NCI-H1436 treated with DMSO at 0.1 percent for 48 hours (cell line): ENCODE measurements around the gene TXNIP.
A peak's percentile ranks its signal among the peaks of the same experiment; 100 is the strongest.

Experiments used
- DNase-seq: peaks from one replicate; lab custom pipeline; 2025; lab: John Stamatoyannopoulos, UW

TXNIP gene

DNA sequence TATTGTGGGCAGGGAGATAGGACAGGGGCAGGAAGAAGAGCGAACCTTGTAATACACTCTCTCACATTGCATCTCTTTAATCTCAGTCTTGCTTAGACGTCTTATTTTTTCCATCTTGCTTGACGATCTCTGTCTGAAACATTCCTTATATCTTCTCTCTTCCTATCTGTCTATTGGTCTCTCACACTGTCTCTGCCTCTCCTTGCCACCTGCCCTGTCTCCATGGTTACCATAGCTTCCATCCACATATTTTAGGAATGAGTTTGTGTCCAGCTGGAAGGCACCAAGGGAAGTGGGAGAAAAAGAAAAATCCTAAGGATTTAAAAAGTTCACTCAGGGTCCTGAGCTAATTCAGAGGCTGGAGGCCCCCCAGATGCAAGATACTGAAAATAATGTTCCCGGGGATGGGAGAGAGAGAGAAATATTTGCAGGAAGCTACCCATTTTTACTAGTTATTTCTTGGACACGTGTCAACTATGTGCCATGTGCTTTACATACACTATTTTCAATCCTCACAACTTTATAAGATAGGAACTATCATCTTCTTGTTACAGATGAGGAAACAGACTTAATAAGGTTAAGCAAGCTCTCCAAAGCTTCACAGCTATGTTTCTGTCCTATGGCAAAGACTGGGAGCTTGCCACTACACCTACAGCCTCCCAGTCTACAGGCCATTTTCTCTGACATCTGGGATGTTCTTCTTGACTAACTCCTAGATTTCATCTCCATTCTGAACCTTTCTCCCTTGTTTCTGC is 32.9 kb downstream of the TXNIP start:
- no peak for DNase-seq

DNA sequence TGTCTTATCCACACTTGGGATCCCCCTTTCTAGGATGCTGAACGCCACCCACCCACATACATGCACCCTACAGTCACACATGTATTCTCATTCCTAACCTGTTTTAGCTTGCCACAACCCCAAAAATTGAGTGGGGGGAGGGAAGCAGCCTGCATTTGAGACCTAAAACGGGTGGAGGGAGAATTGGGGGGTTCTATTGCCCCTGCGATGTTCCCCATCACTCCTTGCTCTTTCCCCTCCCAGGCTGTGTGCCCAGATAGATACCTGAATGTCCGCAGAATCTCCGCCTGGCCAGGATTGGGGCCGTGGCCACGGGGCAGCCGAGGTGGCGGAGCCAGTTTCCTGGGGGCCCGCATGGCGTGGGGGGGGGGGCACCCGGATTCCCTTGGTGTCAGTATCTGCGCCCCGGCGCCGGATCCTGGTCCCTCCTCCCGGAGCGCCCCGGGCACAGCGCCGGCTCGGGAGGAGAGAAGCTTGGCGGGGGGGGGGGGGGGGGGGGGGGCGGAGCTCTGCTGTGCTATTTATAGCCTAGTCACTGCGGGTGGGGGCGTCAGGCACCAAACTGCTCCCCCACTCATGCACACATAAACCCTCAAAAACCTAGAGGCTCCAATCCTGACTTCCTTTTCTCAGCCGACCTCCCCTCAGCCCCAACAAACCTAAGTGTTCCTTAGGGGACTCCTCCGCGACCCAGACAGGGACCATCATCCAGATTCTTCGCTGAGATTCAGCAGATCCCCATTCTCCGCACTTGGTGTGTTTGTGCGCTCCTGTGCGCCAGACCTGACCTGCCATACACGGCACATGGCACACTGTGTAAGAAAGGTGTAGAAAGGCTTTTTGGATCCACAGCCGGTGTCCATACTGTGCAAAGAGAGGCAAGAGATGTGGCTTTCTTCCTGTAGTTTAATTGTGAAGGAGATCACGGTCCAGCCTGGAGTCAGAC is 33.9 kb downstream of the TXNIP start:
- DNase-seq, result no peak

DNA sequence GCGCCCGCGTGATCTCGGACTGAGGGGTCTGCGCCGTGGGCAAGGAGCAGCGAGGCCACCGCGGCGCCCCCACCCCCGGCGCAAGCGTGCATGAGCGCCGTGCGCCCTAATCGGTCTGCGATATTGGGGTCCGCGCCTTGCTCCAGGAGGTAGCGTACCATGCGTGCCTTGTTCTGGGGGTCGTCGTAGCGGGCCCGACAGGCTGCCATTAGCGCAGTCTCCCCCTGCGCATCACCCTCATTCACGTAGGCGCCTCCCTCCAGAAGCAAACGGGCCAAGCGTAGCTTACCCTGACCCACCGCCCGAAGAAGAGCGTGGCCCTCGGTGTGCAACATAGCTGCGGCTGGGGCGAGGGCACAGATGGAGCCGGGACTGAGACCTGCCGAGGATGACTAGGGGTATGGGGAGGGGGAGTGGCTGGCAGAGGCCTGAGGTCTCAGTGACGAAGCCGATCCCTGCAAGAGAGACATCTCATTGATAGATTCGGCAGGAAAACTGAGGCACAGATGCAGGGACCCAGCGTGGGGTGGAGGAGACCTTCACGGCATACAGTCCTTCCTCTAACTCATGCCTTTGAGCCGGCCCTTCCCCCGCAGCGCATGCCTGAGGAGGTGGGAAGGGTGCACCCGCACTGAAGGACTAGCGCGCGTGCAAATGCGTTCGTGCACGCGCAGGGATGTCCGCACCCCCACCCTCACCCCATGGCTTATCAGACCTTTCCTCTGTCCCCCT is 34.8 kb downstream of the TXNIP start:
- DNase-seq, result no peak

DNA sequence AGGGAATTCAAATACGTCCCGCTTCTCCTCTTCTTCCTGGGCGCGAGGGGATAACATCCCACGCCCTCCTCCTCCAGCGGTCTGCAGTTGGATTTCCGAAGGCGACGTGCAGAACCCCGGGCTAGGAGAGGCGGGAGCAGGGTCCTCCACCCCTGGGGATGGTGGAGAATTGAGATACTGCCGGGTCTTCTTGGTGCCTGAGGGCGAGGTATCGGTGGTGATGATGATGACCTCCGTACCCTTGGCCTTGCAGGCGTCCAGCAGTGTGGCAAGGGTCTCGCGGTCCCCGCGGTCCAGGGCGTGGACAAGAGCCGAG is 35.3 kb downstream of the TXNIP start:
- DNase-seq, result no peak

DNA sequence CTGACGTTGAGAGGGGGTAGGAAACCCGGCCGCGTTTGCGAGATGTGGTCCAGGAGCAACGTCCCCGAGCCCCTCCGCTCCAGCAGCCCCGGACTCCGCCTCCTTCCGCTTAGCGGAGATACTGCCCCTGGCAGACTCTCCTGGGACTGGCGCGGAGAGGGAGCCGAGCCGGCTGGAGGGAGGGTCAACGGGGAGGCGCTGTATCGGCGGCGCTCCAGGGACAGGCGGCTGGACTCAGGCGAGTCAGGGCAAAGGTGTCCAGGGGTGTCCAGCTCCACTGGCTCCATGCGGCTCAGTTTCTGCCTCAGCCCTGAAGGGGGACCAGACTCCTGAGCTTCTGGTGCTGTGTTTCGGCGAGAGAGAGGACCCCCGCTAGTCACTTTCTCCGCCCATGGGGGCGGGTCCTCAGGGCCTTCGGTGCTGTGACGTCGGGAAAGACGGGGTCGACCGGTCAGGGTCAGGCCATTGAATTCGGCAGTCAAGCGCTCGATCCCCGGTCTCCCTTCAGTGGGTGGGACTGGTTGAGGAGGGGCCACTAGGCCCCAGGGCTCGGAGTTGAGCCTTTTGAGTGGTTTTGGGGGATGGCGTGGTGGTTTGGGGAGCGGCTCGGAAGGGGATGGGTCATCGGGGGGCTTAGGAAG is 35.8 kb downstream of the TXNIP start:
- no peak for DNase-seq

DNA sequence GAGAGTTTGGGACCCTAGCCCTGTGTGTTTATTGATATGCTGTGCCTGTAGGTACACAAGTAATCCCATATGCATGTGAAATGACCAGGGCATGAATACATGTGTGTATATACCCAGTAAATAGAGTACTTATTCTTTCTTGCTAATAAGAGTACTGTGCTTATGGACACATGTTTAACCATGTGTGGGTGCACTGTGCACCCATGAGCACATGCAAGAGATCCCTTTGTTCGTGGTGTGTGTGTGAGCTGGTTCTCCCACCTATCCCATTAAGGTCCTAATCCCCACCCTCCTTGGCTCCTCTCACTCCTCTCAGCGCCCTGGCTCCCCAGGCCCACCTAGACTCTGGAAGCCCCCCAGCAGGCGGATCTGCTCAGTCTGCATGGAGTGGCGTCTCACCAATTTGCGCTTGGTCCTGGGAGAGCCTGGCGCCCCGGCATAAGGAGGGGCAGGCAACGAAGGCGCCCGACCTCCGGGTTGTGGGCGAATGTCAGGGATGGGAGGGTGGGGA is 36.4 kb downstream of the TXNIP start:
- DNase-seq, result no peak

DNA sequence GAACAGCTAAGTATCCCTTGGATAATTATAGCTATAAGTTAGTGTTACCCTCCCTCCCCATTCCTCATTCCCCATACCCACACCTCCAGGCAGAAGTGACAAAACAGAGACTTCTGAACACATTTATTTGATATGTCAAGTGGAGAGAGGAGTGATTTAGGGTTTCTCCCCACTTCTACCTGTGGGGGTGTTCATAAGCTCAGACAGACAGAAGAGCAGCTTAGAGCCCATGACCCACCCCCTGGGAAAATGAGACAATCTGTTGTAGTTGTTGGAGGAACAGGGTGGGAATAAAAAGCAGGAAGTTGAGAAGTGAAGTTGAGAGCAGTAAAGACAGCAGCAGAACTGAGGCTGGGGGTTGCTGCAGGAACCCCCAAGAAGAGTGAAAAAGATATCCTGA is 37.0 kb downstream of the TXNIP start:
- DNase-seq, result no peak

DNA sequence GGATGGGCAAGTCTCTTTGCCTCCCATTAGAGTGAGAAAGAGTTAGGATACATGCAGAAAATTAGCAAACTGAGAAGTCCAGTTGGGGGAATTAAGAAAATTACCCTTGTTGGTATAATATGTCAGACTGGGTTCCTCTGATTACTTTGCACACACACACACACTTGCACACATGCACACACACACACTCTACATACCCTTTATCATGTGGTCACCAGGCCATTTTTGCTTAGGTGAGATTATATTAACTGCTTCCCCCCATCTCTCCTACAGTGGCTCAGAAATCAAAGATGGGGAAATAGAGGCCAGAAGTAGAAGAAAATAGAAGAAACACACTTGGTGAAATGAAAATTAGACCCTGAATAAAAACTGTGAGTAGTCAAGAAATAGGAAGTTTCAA is 37.6 kb downstream of the TXNIP start:
- no peak for DNase-seq

DNA sequence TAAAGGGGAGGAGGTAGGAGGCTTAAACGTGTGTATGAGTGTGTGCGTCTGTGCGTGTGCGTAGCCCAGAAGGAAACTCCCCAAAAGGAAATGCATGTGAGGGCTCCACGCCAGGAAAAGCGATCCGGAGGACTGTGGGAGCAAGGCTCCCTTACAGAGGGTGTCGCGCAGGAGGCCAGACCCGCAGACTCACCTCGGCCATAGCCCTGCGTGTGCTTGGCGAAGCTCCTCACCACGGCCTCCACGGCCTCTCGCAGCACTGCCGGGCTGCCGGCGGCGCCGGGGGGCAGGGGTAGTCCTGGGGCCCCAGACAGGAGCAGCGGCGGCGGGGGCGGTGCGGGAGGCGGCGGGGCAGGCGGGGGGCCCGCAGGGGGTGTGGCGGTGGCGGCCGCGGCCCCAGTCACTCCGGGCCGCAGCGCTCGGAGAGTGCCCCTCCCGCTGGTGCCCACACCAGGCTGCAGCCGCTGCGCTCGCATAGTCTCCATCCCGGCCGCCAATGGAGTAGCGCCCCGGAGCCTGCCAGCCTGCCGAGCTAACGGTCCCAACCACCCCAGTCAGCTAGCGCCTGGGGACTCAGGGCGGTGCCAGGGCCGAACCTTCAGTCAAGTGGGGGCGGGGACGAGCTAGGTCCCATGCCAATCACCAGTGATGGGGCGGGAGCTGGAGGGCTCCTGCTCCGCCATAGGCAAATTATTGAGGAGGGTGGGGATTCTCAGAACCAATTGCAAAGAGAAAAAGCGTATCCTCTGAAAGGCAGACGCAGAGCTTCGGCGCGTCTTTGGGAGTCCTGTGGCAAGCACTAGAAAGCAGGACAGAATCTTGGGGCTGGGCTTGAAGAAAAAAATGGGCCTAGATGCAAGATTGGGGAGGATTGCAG is 38.7 kb downstream of the TXNIP start, which contains the start of gene LIX1L:
TSS of gene LIX1L (minus strand) at position 575 of the 877 bp plus-strand sequence. CDS start at position 485, 90 bp downstream.
- DNase-seq, result peak; percentile 86

DNA sequence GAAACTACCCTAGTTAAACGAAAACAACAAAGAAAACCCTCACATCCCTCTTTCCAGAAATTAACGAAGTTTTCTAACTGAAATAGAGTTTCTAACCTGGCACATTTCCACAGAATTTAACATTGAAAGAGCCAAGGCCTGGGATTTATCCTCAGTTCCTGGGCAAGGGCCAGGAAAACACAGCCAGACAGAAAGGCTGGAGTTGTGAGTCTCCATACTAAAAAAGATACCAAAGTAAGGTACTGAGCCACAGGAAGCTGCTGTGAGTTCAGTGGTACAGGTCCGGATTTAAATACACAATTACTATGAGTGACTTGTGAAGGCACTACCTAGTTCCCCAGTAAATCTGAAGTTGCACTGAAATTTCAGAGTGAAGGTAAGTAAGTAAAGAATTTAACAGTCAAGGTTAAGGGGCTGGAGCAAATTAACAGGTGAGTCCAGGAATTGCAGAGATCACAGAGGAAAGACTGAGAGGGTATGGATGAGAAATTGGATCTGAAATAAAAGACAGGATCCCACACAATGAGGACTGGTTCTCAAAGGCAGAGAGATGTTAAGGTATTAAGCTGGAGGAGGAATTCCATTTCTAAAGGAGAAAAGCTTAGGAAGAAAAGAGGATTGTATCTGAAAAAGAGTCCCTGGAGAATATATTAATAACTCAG is 39.5 kb downstream of the TXNIP start:
- no peak for DNase-seq

DNA sequence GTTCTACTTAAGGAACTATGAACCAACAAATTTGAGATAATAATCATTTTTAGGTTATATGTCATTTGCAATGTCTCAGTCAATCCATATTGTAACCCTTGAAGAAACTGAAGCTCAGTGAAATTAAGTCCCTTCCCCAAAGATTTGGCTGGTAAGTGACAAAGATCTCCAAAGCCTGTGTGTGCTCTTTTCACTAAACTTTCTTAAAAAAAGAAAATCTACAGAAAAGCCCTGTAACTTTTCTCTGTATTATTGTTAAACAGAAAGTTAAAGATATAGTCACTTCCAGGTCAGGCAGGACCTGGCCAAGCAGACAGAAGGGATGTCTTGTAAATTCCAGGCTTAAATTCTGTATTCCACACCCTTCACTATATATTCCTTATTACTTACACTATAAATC is 40.0 kb downstream of the TXNIP start:
- DNase-seq, result no peak

DNA sequence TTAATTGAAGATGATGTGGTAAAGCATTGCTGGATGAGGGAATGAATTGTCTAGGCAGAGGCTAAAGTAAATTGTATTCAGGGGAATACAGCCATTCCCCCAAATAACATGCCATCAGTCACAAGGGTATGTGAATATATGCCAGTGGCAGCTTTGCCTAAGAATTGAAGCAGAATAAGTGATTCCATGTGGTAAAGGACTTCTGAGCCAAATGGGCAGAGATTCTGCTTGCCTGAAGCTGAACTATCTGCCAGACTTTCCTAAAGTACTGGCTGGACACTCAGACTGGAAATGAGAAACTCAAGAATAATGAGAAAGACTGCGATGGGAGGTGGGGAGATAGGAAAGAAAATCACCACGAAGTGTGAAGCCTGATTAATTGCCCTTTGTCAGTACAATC is 40.9 kb downstream of the TXNIP start:
- no peak for DNase-seq

DNA sequence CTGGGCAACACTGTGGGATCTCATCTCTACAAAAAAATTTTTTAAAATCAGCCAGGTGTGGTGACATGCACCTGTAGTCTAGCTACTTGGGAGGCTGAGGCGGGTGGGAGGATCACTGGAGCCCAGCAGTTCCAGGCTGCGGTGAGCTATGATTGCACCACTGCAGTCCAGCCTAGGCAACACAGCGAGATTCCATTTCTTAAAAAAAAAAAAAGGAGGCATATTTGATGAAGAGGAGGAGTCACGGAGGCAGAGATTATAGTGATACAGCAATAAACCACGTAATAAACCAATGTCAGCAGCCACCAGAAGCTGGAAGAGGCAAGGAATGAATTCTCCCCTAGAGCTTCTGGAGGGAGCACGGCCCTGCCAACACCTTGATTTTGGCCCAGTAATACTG is 42.5 kb downstream of the TXNIP start:
- no peak for DNase-seq

DNA sequence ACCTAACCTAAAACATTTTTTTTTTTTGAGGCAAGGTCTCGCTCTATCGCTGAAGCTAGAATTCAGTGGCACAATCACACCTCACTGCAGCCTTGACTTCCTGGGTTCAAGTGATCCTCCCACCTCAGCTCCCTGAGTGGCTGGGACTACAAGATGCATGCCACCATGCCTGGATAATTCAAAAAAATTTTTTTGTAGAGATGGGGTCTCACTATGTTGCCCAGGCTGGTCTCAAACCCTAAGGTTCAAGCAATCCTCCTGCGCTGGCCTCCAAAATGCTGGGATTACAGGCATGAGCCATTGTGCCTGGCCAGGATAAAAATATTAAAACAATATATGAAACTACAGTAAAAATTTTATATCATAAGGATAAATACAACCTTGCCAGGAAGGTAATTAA is 43.5 kb downstream of the TXNIP start:
- DNase-seq, result no peak

DNA sequence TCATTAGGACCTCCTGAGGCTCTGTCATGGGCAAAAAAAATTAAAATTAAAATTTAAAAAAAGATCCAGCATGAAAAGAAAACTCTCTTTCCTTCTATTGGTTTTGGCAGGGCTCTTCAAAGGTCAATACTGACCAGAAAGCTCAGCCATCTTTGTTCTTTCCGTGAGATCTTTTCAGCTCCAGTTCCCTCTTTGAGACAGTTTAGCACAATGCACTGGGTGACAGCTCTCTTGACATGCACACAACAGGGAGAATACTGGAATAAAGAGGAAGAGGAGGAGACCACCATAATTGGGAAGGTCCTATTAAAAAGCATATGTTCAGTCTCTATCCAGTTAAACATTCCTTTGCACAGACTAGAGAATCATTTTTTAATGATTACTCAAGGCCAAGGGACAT is 44.9 kb downstream of the TXNIP start:
- no peak for DNase-seq

DNA sequence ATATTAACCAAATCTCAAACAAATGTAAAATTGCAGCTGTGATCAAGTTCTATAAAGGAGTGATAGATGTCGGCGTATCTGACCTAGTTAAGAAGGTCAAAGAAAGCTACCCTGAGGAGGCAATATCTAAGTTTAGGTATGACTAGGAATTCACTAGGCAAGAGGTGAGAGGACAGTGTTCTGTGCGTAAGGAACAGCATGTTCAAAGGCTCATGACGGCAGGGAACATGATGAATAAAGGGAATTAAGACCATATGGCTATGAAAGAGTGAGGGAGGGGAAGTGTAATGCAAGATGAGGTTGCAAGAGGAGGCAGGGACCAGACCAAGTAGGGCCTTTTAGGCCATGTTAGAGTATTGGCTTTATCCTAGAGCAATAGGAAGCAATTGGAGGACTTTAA is 47.2 kb downstream of the TXNIP start:
- DNase-seq, result no peak

DNA sequence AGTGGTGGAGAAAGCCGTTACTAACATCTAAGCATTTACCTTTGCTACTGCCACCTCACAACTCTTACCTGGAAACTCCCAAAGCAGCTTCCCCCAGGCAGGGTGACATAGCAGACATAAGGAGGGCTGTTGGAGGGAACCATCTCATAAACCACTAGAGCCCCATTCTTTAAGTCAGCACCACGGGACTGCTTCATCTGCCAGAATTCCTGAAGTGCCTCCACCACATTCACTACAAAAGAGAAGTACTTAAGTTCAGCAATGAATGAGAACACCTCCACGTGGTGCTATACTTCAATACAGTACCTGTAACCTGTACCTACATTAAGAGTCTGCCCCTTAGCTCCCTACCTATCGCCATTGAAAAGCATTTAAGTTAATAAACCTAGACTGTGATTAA is 48.8 kb downstream of the TXNIP start:
- DNase-seq, result no peak

DNA sequence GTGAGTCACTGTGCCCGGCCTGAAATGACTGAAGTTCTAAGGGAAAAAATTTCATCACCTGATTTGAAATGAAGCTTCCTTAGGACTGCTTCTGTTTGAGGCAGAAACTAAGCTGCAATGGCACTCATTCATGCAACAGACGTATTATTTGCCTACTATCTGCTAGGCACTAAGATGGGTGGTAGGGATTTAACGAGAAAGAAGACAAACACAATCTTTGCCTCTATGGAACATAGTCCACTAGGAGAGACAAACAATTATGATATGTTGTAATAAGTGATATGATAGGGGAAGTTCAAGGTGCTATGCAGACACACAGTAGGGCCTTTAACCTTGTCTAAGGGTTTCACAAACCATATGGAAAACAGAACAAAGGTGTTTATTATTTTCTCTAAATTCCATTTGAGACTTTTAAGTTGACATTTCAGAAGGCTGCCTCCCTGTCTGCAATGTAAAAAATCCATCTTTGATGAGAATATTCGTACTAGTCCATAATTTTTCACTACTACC is 49.8 kb downstream of the TXNIP start:
- no peak for DNase-seq

DNA sequence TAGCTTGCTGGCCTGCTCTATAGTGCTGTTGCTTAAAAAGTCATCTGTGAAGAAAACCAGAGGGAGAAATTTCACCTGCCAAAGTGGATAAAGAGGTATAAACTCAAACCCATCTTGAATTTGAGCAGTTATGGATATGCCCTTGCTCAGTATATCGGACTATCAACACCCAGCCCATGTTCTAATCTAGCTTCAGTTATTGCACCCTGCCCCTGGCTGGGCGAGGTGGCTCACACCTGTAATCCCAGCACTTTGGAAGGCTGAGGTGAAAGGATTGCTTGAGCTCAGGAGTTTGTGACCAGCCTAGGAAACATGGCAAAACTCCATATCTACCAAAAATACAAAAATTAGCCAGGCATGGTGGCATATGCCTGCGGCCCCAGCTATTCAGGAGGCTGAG is 51.8 kb downstream of the TXNIP start:
- no peak for DNase-seq

DNA sequence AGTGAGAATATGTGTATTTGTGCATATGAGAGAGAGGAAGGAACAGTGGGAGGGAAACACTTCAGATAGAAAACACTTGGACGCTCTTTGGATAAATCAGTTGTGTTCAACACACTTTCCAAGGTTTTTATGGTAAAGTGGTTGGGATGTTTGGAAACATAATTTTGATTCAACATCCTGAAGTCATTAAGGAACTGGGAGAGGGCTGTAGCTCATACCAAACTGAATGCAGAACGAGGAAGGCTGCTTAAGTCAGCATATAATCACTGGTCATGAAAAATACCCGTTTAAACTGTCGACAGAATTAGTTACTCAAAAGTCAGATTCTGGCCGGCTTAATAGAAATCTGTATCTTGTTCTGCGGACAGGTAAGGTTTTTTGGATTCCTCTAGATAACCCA is 53.5 kb downstream of the TXNIP start:
- DNase-seq, result no peak
